ENCODE measurements around the gene ARTN.

The ARTN gene

DNA sequence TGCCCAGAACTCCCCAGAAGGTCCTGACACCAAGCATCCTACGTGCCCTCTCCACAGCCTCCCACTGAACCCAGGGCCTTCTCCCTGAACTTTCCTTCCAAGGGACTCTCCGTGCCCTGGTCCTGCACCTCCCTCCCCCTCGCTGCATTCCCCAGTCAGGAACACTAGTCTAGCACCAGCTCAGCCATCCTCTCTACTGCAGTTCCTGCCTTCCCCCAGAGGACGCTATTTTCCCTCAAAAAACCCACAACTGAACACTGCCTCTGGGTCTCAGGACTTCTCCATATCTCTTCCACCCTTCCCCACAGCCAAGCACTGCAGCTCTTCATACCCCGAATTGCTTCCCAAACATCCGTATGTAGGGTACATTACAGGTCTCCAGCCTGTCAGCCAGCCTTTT lies 12.6 kb upstream of the ARTN start:
- Histone ChIP-seq H4K20me1 (ENCODE audit: insufficient read depth, low read length, poor library complexity, severe bottlenecking) (no peaks in the 10 kb centered on the region), H3K9me3 (ENCODE audit: insufficient read depth, low read depth, low read length) (no peaks in the 10 kb centered on the region), H3K4me1 (ENCODE audit: insufficient read depth, low read length, poor library complexity, severe bottlenecking) (peaks cover 13% of the 10 kb centered on the region), H3K79me2 (ENCODE audit: insufficient read depth, low read length) (no peaks in the 10 kb centered on the region), H3K36me3 (ENCODE audit: insufficient read depth, low read length) (no peaks in the 10 kb centered on the region), H3K9me2 (replicated peaks; ENCODE audit: low read depth, low read length) (no peaks in the 10 kb centered on the region), H3K4me2 (ENCODE audit: low read depth, low read length, poor library complexity, severe bottlenecking) (no peak overlapping the region), H2AFZ (ENCODE audit: low read length) (no peak overlapping the region), H3K9ac (ENCODE audit: low read depth, low read length, poor library complexity, severe bottlenecking) (no peak overlapping the region), H3F3A (ENCODE audit: low read depth) (no peaks in the 10 kb centered on the region), H3K4me3 (ENCODE audit: low read length, poor library complexity, severe bottlenecking) (no peak overlapping the region), H3K27me3 (ENCODE audit: insufficient read depth, low read length, poor library complexity, severe bottlenecking) (no peaks in the 10 kb centered on the region)
- TF ChIP-seq CTCF (conservative IDR thresholded peaks at IDR 0.05; ENCODE audit: low read length) (no peak), EZH2phosphoT487 (IDR thresholded peaks at IDR 0.05; ENCODE audit: borderline replicate concordance) (no peak)

GRCh38 chr1:43924516-43924915 lies 9.1 kb upstream of the ARTN start:
- TF ChIP-seq EZH2phosphoT487 (IDR thresholded peaks at IDR 0.05; ENCODE audit: borderline replicate concordance) (no peak), CTCF (conservative IDR thresholded peaks at IDR 0.05; ENCODE audit: low read length) (no peak)
- H3K27me3 ChIP-seq (ENCODE audit: insufficient read depth, low read length, poor library complexity, severe bottlenecking) = no peaks in the 10 kb centered on the region
- H3K9me2 ChIP-seq (replicated peaks; ENCODE audit: low read depth, low read length) = no peaks in the 10 kb centered on the region
- H4K20me1 ChIP-seq (ENCODE audit: insufficient read depth, low read length, poor library complexity, severe bottlenecking) = no peaks in the 10 kb centered on the region
- no peaks in the 10 kb centered on the region for H3K79me2 ChIP-seq (ENCODE audit: insufficient read depth, low read length)
- no peaks in the 10 kb centered on the region for H3K36me3 ChIP-seq (ENCODE audit: insufficient read depth, low read length)
- no peaks in the 10 kb centered on the region for H3K9me3 ChIP-seq (ENCODE audit: insufficient read depth, low read depth, low read length)
- H3K9ac ChIP-seq (ENCODE audit: low read depth, low read length, poor library complexity, severe bottlenecking) = no peak overlapping the region
- no peaks in the 10 kb centered on the region for H3F3A ChIP-seq (ENCODE audit: low read depth)
- H3K4me3 ChIP-seq (ENCODE audit: low read length, poor library complexity, severe bottlenecking) = no peak overlapping the region
- H2AFZ ChIP-seq (ENCODE audit: low read length) = no peak overlapping the region
- H3K4me1 ChIP-seq (ENCODE audit: insufficient read depth, low read length, poor library complexity, severe bottlenecking) = peaks cover 9% of the 10 kb centered on the region
- no peak overlapping the region for H3K4me2 ChIP-seq (ENCODE audit: low read depth, low read length, poor library complexity, severe bottlenecking)

DNA sequence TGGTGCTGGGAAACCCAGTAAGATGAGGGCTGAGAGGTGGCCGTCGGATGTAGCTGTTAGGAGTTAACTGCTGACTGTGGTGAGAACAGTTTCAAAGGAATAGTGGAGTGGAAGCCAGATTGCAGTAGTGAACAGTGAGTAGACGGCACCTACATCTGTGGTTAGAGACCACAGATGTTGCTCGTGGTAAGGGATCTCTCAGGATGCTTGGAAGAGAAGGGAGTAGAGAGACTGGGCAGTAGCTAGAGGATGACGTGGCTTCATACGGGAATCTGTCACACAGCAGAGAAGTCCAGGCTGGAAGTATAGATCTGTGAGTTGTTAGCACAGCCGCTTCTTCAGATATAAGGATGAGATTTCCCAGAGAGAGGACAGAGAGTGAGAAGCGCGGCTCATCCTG lies 7.8 kb upstream of the ARTN start:
- H3K9ac ChIP-seq (ENCODE audit: low read depth, low read length, poor library complexity, severe bottlenecking) = no peak overlapping the region
- H3K79me2 ChIP-seq (ENCODE audit: insufficient read depth, low read length) = no peaks in the 10 kb centered on the region
- no peaks in the 10 kb centered on the region for H3K9me2 ChIP-seq (replicated peaks; ENCODE audit: low read depth, low read length)

More for the DNA sequence above, 7.8 kb upstream of the ARTN start:
- Histone ChIP-seq H3K4me2 (ENCODE audit: low read depth, low read length, poor library complexity, severe bottlenecking) (no peak overlapping the region), H3K4me1 (ENCODE audit: insufficient read depth, low read length, poor library complexity, severe bottlenecking) (no peaks in the 10 kb centered on the region), H3K27me3 (ENCODE audit: insufficient read depth, low read length, poor library complexity, severe bottlenecking) (no peaks in the 10 kb centered on the region), H3F3A (ENCODE audit: low read depth) (no peaks in the 10 kb centered on the region), H2AFZ (ENCODE audit: low read length) (no peak overlapping the region), H4K20me1 (ENCODE audit: insufficient read depth, low read length, poor library complexity, severe bottlenecking) (no peaks in the 10 kb centered on the region), H3K36me3 (ENCODE audit: insufficient read depth, low read length) (no peaks in the 10 kb centered on the region), H3K4me3 (ENCODE audit: low read length, poor library complexity, severe bottlenecking) (no peak overlapping the region), H3K9me3 (ENCODE audit: insufficient read depth, low read depth, low read length) (no peaks in the 10 kb centered on the region)
- TF ChIP-seq CTCF (conservative IDR thresholded peaks at IDR 0.05; ENCODE audit: low read length) (no peak), EZH2phosphoT487 (IDR thresholded peaks at IDR 0.05; ENCODE audit: borderline replicate concordance) (no peak)

Data from Loucy (cell line).